Uterus (tissue), 2 donors: ENCODE measurements around the gene FAM53C.

Source experiments
- CTCF ChIP-seq, 4 experiments: fragments of 200-600 bp in 2 of 4; fragments of 450-650 bp in 2 of 4; sonication (generic) in 2 of 4; IDR thresholded peaks; one replicate each; pipeline ENCODE4 v1.5.1; 2016 to 2019; ENCODE audit warnings: antibody characterized with exemption in 4 of 4, mild to moderate bottlenecking in 2 of 4, moderate library complexity in 1 of 4
- POLR2A ChIP-seq, 2 donors: fragments of 450-650 bp; IDR thresholded peaks; one replicate each; pipeline ENCODE4 v1.6.1; 2016; ENCODE audit warnings: antibody characterized with exemption in 2 of 2, mild to moderate bottlenecking in 1 of 2, moderate library complexity in 1 of 2

GRCh38 chr5:138334867-138335447 is 3.1 kb upstream of the FAM53C start:
- TF ChIP-seq CTCF (IDR thresholded peaks at IDR 0.05) (no peak), POLR2A (IDR thresholded peaks at IDR 0.05) (no peak)
